SJSA1 (cell line): ENCODE results near the gene UMAD1. TPM values are rescaled to one million over a fixed set of nuclear protein-coding genes. Genes with fewer than 3 reads are reported as not detected.

Experiments used
- DNase-seq, 2 experiments: peaks; one replicate each; pipeline ENCODE4 v3.0.0-alpha.2; 2015 to 2020; ENCODE audit warnings: low spot score in 2 of 2, low read depth in 1 of 2
- H3K27ac ChIP-seq: fragments of 250-450 bp; sonication (Bioruptor Pico); 2 replicates; pipeline ENCODE4 v1.5.1; 2020; ENCODE audit warnings: mild to moderate bottlenecking, moderate library complexity
- H3K27me3 ChIP-seq: fragments of 250-450 bp; sonication (Bioruptor Pico); replicated peaks from 2 replicates; pipeline ENCODE4 v1.5.1; 2020; ENCODE audit warnings: mild to moderate bottlenecking, moderate library complexity
- H3K36me3 ChIP-seq: fragments of 250-450 bp; sonication (Bioruptor Pico); 2 replicates; pipeline ENCODE4 v1.5.1; 2020; ENCODE audit warnings: mild to moderate bottlenecking
- H3K4me1 ChIP-seq: fragments of 250-450 bp; sonication (Bioruptor Pico); replicated peaks from 2 replicates; pipeline ENCODE4 v1.6.1; 2021; ENCODE audit warnings: mild to moderate bottlenecking
- H3K4me3 ChIP-seq: fragments of 250-450 bp; sonication (Bioruptor Pico); 2 replicates; pipeline ENCODE4 v1.5.1; 2020; ENCODE audit warnings: mild to moderate bottlenecking
- H3K9me3 ChIP-seq: fragments of 250-450 bp; sonication (Bioruptor Pico); replicated peaks from 2 replicates; pipeline ENCODE4 v1.5.1; 2020; ENCODE audit warnings: mild to moderate bottlenecking
- total RNA-seq: library from RNA; depleted of rRNA; stranded (reverse); fragments of >200 nt; shearing (Covaris generic); gene quantifications from 2 replicates; pipeline ENCODE4 v1.2.3, GENCODE V29; 2014; rRNA removed

The UMAD1 gene
- 19.3 and 19.5 TPM in 2 replicates for total RNA-seq

GRCh38 chr7:7640221-7641128 lies at the start of gene UMAD1:
UMAD1 (plus strand) TSS chr7:7640752; CDS start chr7:7673372, 32,620 bp downstream.
- peaks cover 8% of the 10 kb centered on the region; the same call in 1 of the 2 replicates for H3K36me3 ChIP-seq
- H3K27ac ChIP-seq = peak within 1 kb of the TSS; percentile 63
- peaks cover 10% of the 10 kb centered on the region for H3K4me1 ChIP-seq
- H3K4me3 ChIP-seq = peak within 1 kb of the TSS; percentile 72
- H3K9me3 ChIP-seq = no peaks in the 10 kb centered on the region
- DNase-seq = peak; percentile 96 to 98
- no peaks in the 10 kb centered on the region for H3K27me3 ChIP-seq

- Histone ChIP-seq H3K9me3 (no peaks in the 10 kb centered on the region), H3K27me3 (no peaks in the 10 kb centered on the region), H3K4me3 (no peak overlapping the region), H3K4me1 (no peaks in the 10 kb centered on the region), H3K27ac (no peak overlapping the region), H3K36me3 (peaks cover 19% of the 10 kb centered on the region)
- DNase-seq = peak in 1 of 2 experiments; percentile 3
These were observed 45.1 kb upstream of the UMAD1 start for GRCh38 chr7:7595451-7595850.

GRCh38 chr7:7596176-7596575 lies 44.4 kb upstream of the UMAD1 start:
- DNase-seq = no peak
- no peaks in the 10 kb centered on the region for H3K27me3 ChIP-seq
- no peak overlapping the region for H3K27ac ChIP-seq
- peaks cover 19% of the 10 kb centered on the region for H3K36me3 ChIP-seq
- H3K4me1 ChIP-seq = no peaks in the 10 kb centered on the region
- no peak overlapping the region for H3K4me3 ChIP-seq
- no peaks in the 10 kb centered on the region for H3K9me3 ChIP-seq

- H3K27me3 ChIP-seq = no peaks in the 10 kb centered on the region
- no peaks in the 10 kb centered on the region for H3K9me3 ChIP-seq
- H3K4me1 ChIP-seq = no peaks in the 10 kb centered on the region
- no peak overlapping the region for H3K27ac ChIP-seq
- no peak overlapping the region for H3K4me3 ChIP-seq
- H3K36me3 ChIP-seq = peaks cover 17% of the 10 kb centered on the region
- no peak for DNase-seq
These were observed 33.5 kb upstream of the UMAD1 start for GRCh38 chr7:7607010-7607409.

GRCh38 chr7:7609330-7609729 lies 31.2 kb upstream of the UMAD1 start:
- no peak overlapping the region for H3K27ac ChIP-seq

DNA sequence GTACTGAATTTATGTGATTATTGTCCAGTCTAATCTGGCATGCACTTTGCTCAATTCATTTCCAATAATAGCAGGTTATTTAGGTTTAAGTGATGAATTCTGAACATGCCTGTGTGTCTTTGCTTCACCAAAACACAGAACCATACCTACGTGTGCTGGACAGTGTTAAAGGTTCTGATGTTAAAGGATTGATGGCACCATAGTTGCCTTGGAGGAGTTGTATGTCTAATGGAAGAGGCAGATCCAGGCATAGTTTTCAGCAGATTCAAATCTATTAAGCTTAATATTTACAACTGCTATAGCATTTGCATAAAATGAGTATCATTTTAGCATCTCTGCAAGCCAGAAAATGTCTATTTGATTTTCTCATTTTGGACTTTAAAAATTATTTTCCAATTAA lies 28.0 kb upstream of the UMAD1 start:
- Histone ChIP-seq H3K4me1 (no peaks in the 10 kb centered on the region), H3K4me3 (no peak overlapping the region), H3K27me3 (no peaks in the 10 kb centered on the region), H3K9me3 (no peaks in the 10 kb centered on the region), H3K27ac (no peak overlapping the region), H3K36me3 (peaks cover 12% of the 10 kb centered on the region)
- DNase-seq = no peak

More at GRCh38 chr7:7609330-7609729, 31.2 kb upstream of the UMAD1 start:
- peaks cover 17% of the 10 kb centered on the region for H3K36me3 ChIP-seq
- no peak overlapping the region for H3K4me3 ChIP-seq
- no peaks in the 10 kb centered on the region for H3K27me3 ChIP-seq
- H3K9me3 ChIP-seq = no peaks in the 10 kb centered on the region
- DNase-seq = no peak
- H3K4me1 ChIP-seq = no peaks in the 10 kb centered on the region

GRCh38 chr7:7613210-7613609 lies 27.3 kb upstream of the UMAD1 start:
- Histone ChIP-seq H3K27me3 (no peaks in the 10 kb centered on the region), H3K27ac (no peak overlapping the region), H3K4me1 (no peaks in the 10 kb centered on the region), H3K36me3 (peaks cover 6% of the 10 kb centered on the region), H3K9me3 (no peaks in the 10 kb centered on the region), H3K4me3 (no peak overlapping the region)
- DNase-seq = no peak

GRCh38 chr7:7614018-7614741 lies 26.4 kb upstream of the UMAD1 start:
- H3K4me1 ChIP-seq = no peaks in the 10 kb centered on the region
- DNase-seq = no peak
- no peak overlapping the region for H3K27ac ChIP-seq
- no peaks in the 10 kb centered on the region; the same call in 1 of the 2 replicates for H3K36me3 ChIP-seq
- no peaks in the 10 kb centered on the region for H3K9me3 ChIP-seq
- no peak overlapping the region for H3K4me3 ChIP-seq
- H3K27me3 ChIP-seq = no peaks in the 10 kb centered on the region

DNA sequence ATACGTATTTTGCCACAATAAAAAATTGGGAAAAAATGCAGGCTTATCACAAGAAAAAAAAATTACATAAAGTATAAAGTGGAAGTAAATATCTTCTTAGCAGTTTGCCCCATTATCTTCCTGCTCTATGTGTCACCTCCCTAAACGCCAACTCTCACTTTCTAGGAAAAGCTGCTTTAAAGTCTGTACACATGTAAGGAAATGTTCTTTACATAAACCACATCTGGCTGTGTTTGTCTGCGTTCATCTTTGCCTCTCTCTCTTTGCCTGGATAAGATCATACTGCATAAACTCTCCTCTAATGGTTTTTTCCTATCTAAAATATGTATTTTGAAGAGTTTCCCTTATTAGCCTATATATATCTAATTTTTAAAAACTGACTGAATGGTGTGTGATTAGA lies 23.0 kb upstream of the UMAD1 start:
- H3K4me3 ChIP-seq = no peak overlapping the region
- H3K27ac ChIP-seq = no peak overlapping the region
- no peaks in the 10 kb centered on the region for H3K27me3 ChIP-seq
- no peaks in the 10 kb centered on the region for H3K36me3 ChIP-seq
- H3K4me1 ChIP-seq = no peaks in the 10 kb centered on the region
- no peaks in the 10 kb centered on the region for H3K9me3 ChIP-seq
- no peak for DNase-seq

DNA sequence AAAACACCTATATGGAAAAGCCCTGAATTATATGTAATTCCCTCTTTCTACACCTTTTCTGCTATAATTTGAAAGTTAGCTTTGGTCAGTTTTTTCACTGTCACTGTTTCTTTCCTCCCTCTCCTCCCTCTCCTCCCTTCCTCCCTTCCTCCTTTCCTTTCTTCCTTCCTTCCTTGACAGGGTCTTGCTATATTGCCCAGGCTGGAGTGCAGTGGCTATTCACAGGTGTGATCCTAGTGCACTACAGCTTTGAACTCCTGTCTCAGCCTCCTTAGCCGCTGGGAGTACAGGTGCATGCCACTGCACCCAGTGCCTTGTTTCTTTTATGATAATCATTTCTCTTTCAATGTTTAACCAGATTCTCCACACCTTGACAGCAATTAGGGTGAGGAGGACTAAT lies 22.1 kb upstream of the UMAD1 start:
- Histone ChIP-seq H3K27ac (no peak overlapping the region), H3K36me3 (no peaks in the 10 kb centered on the region), H3K27me3 (no peaks in the 10 kb centered on the region), H3K4me1 (no peaks in the 10 kb centered on the region), H3K4me3 (no peak overlapping the region), H3K9me3 (no peaks in the 10 kb centered on the region)
- DNase-seq = no peak

GRCh38 chr7:7620236-7620635 lies 20.3 kb upstream of the UMAD1 start:
- Histone ChIP-seq H3K27ac (no peak overlapping the region), H3K9me3 (no peaks in the 10 kb centered on the region), H3K36me3 (no peaks in the 10 kb centered on the region), H3K4me1 (no peaks in the 10 kb centered on the region), H3K27me3 (no peaks in the 10 kb centered on the region), H3K4me3 (no peak overlapping the region)
- DNase-seq = no peak

- H3K27me3 ChIP-seq = no peaks in the 10 kb centered on the region
- no peaks in the 10 kb centered on the region for H3K4me1 ChIP-seq
- H3K9me3 ChIP-seq = no peaks in the 10 kb centered on the region
- H3K27ac ChIP-seq = no peak overlapping the region
- no peak overlapping the region for H3K4me3 ChIP-seq
- no peaks in the 10 kb centered on the region for H3K36me3 ChIP-seq
- DNase-seq = no peak
These were observed 19.8 kb upstream of the UMAD1 start for GRCh38 chr7:7620644-7621210.

DNA sequence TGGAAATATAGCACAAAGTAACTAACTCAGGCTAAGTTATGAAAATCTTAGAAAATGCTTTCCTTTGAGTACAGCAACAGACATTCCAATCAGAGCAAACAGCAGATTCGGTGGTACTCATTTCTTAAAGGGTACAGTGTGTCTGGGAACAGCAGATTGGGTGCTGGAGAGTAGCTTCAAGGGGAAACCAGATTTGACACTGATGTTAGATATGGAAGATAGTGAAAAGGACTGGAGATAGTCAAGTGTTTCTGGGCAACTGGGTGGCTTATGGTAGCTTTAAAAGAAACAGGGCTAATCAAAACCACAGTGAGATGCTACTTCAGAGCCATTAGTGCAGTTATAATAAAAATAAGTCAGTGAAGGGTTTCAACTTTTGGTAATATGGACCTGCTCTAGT lies 12.1 kb upstream of the UMAD1 start:
- no peaks in the 10 kb centered on the region for H3K9me3 ChIP-seq
- H3K27me3 ChIP-seq = 0 out of 2 replicates have a peak, but pooled peaks cover 3% of the 10 kb centered on the region
- H3K36me3 ChIP-seq = no peaks in the 10 kb centered on the region
- no peak for DNase-seq
- no peaks in the 10 kb centered on the region for H3K4me1 ChIP-seq
- H3K4me3 ChIP-seq = no peak overlapping the region
- no peak overlapping the region for H3K27ac ChIP-seq
